Keratinocyte (primary cell): Measurements from ENCODE around the gene LATS2. TPM values are rescaled to one million over a fixed set of nuclear protein-coding genes. Genes with fewer than 3 reads are reported as not detected.

Source experiments
- DNase-seq: peaks from one replicate; pipeline ENCODE4 v3.0.0-alpha.2; 2011; ENCODE audit warnings: low read depth, missing footprints, low spot score
- FAIRE-seq: peaks from 2 replicates; lab custom pipeline; 2011; peaks lifted over from hg19 to GRCh38; lab: Jason Lieb, UNC
- H2AFZ ChIP-seq: 2 replicates; pipeline ENCODE4 v1.6.0; 2012; ENCODE audit warnings: low read length, control low read depth, inconsistent platforms; ENCODE audit not compliant: control insufficient read depth
- H3K27ac ChIP-seq: 2 replicates; pipeline ENCODE4 v1.5.1; 2011; ENCODE audit warnings: low read length; ENCODE audit not compliant: control insufficient read depth, insufficient read depth
- H3K27me3 ChIP-seq: 3 replicates; pipeline ENCODE4 v1.6.0; 2011; ENCODE audit warnings: low read length; ENCODE audit not compliant: control insufficient read depth, insufficient read depth; ENCODE audit errors: extremely low read depth
- H3K36me3 ChIP-seq, 2 experiments: 2 replicates in 1 of 2; 3 replicates in 1 of 2; pipeline ENCODE4 v1.5.1; 2011; ENCODE audit warnings: low read length in 2 of 2, mild to moderate bottlenecking in 1 of 2; ENCODE audit not compliant: control insufficient read depth in 2 of 2, insufficient read depth in 2 of 2; ENCODE audit errors: extremely low read depth in 1 of 2
- H3K4me1 ChIP-seq: 3 replicates; pipeline ENCODE4 v1.5.1; 2011; ENCODE audit warnings: low read length; ENCODE audit not compliant: control insufficient read depth, insufficient read depth; ENCODE audit errors: extremely low read depth
- H3K4me2 ChIP-seq: 3 replicates; pipeline ENCODE4 v1.6.0; 2011; ENCODE audit warnings: low read depth, low read length; ENCODE audit not compliant: control insufficient read depth, insufficient read depth; ENCODE audit errors: extremely low read depth
- H3K4me3 ChIP-seq, 3 experiments: fragments of 200-600 bp in 1 of 3; sonication (generic) in 1 of 3; 2 replicates in 2 of 3; 3 replicates in 1 of 3; pipeline ENCODE4 v1.5.1; 2011 to 2016; ENCODE audit warnings: low read length in 3 of 3, mild to moderate bottlenecking in 3 of 3, control low read depth in 2 of 3, inconsistent platforms in 1 of 3, low read depth in 1 of 3, mixed read lengths in 1 of 3, mixed run types in 1 of 3, moderate library complexity in 1 of 3; ENCODE audit not compliant: control insufficient read depth in 2 of 3, insufficient read depth in 2 of 3; ENCODE audit errors: extremely low read depth in 1 of 3
- H3K79me2 ChIP-seq: 2 replicates; pipeline ENCODE4 v1.6.0; 2012; ENCODE audit warnings: low read length; ENCODE audit not compliant: control insufficient read depth, insufficient read depth
- H3K9ac ChIP-seq: 3 replicates; pipeline ENCODE4 v1.6.0; 2011; ENCODE audit warnings: low read length; ENCODE audit not compliant: control insufficient read depth, insufficient read depth; ENCODE audit errors: extremely low read depth
- H3K9me1 ChIP-seq: 3 replicates; pipeline ENCODE4 v1.6.0; 2011; ENCODE audit warnings: low read length; ENCODE audit not compliant: control insufficient read depth, insufficient read depth; ENCODE audit errors: extremely low read depth
- H3K9me3 ChIP-seq: 2 replicates; pipeline ENCODE4 v1.5.1; 2012; ENCODE audit warnings: low read depth, low read length; ENCODE audit not compliant: control insufficient read depth
- H4K20me1 ChIP-seq: 3 replicates; pipeline ENCODE4 v1.6.0; 2011; ENCODE audit warnings: low read length; ENCODE audit not compliant: control insufficient read depth, insufficient read depth; ENCODE audit errors: extremely low read depth
- EZH2 ChIP-seq: IDR thresholded peaks from one replicate; pipeline ENCODE4 v1.6.1; 2012; ENCODE audit warnings: inconsistent platforms, mild to moderate bottlenecking, low read length, moderate library complexity
- dilution Hi-C: fragments of 300-500 bp; cut with MboI; formaldehyde crosslinking; loops from one replicate; pipeline ENCODE4 v1.7.0; 2020; ENCODE audit warnings: low sequenced_read_pairs; ENCODE audit not compliant: extremely low pct_ligation_motif_present
- polyA plus RNA-seq, 5 experiments: library from polyadenylated mRNA; depleted of rRNA in 3 of 5; stranded (reverse) in 3 of 5; stranded (forward) in 1 of 5; unstranded in 1 of 5; fragments of >200 nt; gene quantifications; 1 replicate in 1 of 5; 2 replicates in 3 of 5; 3 replicates in 1 of 5; pipeline versions ENCODE4 v1.2.1 to v1.2.3, GENCODE V29; 2011 to 2012; ENCODE audit warnings: missing spikeins in 2 of 5, low read depth in 1 of 5, low replicate concordance in 1 of 5
- TF ChIP-seq, protein P1 (sequence below), 3 experiments: IDR thresholded peaks in 1 of 3; conservative IDR thresholded peaks in 1 of 3; optimal IDR thresholded peaks in 1 of 3; 2 replicates in 2 of 3; 3 replicates in 1 of 3; pipeline versions ENCODE3 to v1.5.1; 2011; ENCODE audit warnings: low read length in 3 of 3, mild to moderate bottlenecking in 3 of 3, moderate library complexity in 2 of 3, control low read depth in 1 of 3, inconsistent platforms in 1 of 3; ENCODE audit not compliant: insufficient read depth in 2 of 3; ENCODE audit errors: extremely low read depth in 1 of 3

Gene LATS2
- polyA plus RNA-seq, 1 donor (not counting 4 experiments of a cell fraction or from before 2014, with no cell fraction given), result 6.7 TPM

DNA sequence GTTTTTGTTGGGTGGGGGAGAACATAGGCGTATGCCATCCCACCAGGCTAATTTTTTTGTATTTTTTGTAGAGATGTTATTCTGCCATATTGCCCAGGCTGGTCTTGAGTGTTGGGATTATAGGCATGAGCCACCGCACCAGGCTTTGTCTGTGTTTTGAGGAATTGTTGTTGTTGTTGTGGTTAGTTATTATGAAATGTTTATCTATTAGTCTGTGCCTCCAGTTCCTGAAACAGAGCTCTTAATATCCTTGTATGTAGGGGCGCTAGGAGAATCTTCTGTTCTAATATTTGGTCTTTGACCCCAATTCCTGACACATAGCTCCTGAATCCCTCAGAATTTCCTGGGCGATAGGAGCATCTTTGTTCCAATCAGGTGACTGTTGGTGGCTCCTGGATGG is 5.6 kb upstream of the LATS2 start:
- H3K27me3 ChIP-seq, result no peaks in the 10 kb centered on the region
- TF ChIP-seq, protein P1, sequence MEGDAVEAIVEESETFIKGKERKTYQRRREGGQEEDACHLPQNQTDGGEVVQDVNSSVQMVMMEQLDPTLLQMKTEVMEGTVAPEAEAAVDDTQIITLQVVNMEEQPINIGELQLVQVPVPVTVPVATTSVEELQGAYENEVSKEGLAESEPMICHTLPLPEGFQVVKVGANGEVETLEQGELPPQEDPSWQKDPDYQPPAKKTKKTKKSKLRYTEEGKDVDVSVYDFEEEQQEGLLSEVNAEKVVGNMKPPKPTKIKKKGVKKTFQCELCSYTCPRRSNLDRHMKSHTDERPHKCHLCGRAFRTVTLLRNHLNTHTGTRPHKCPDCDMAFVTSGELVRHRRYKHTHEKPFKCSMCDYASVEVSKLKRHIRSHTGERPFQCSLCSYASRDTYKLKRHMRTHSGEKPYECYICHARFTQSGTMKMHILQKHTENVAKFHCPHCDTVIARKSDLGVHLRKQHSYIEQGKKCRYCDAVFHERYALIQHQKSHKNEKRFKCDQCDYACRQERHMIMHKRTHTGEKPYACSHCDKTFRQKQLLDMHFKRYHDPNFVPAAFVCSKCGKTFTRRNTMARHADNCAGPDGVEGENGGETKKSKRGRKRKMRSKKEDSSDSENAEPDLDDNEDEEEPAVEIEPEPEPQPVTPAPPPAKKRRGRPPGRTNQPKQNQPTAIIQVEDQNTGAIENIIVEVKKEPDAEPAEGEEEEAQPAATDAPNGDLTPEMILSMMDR (optimal IDR thresholded peaks at IDR 0.05 in 1 of 3, IDR thresholded peaks at IDR 0.05 in 1 of 3, conservative IDR thresholded peaks at IDR 0.05 in 1 of 3; ENCODE audit: extremely low read depth in 1 of 3, insufficient read depth in 2 of 3, low read length in 3 of 3), result no peak
- TF ChIP-seq EZH2, result no peak
- peaks cover 20% of the 10 kb centered on the region for H3K4me1 ChIP-seq
- no peak overlapping the region for H3K4me3 ChIP-seq
- no peaks in the 10 kb centered on the region for H3K79me2 ChIP-seq
- no peak overlapping the region for H3K9ac ChIP-seq
- H4K20me1 ChIP-seq, result no peaks in the 10 kb centered on the region
- no peak overlapping the region for H2AFZ ChIP-seq
- no peaks in the 10 kb centered on the region for H3K9me1 ChIP-seq
- dilution Hi-C loops, result no loop called here
- no peaks in the 10 kb centered on the region for H3K9me3 ChIP-seq
- H3K27ac ChIP-seq, result no peak overlapping the region
- no peaks in the 10 kb centered on the region for H3K36me3 ChIP-seq
- DNase-seq (no peak), FAIRE-seq (no peak)
- no peak overlapping the region for H3K4me2 ChIP-seq

- Histone ChIP-seq H3K79me2 (no peaks in the 10 kb centered on the region), H3K4me3 (no peak overlapping the region), H3K36me3 (no peaks in the 10 kb centered on the region), H3K27ac (no peak overlapping the region), H2AFZ (no peak overlapping the region), H3K9ac (no peak overlapping the region), H3K4me1 (peaks cover 11% of the 10 kb centered on the region), H3K4me2 (no peak overlapping the region), H3K9me3 (no peaks in the 10 kb centered on the region), H4K20me1 (no peaks in the 10 kb centered on the region), H3K9me1 (no peaks in the 10 kb centered on the region), H3K27me3 (no peaks in the 10 kb centered on the region)
- no peak for DNase-seq
- TF ChIP-seq, protein P1 (optimal IDR thresholded peaks at IDR 0.05 in 1 of 3, IDR thresholded peaks at IDR 0.05 in 1 of 3, conservative IDR thresholded peaks at IDR 0.05 in 1 of 3; ENCODE audit: extremely low read depth in 1 of 3, insufficient read depth in 2 of 3, low read length in 3 of 3), result no peak
- TF ChIP-seq EZH2, result no peak
- no peak for FAIRE-seq
- dilution Hi-C loops, result no loop called here
Observed at GRCh38 chr13:21065686-21066085, 4.3 kb upstream of the LATS2 start.
